DMS53 (cell line): ENCODE measurements around the gene PDE6A.
A peak's percentile ranks its signal among the peaks of the same experiment; 100 is the strongest.
"Not testable (repeated sequence)": the region's sequence is repeated elsewhere in the genome, so short reads cannot be mapped to it uniquely, and the experiment has no call there.

Experiments
- DNase-seq: peaks from one replicate; lab custom pipeline; 2025; lab: John Stamatoyannopoulos, UW

PDE6A gene

GRCh38 chr5:149860801-149861322 lies 83.7 kb downstream of the PDE6A start:
- DNase-seq, result no peak

GRCh38 chr5:149859746-149860145 lies 84.8 kb downstream of the PDE6A start:
- DNase-seq, result no peak

GRCh38 chr5:149858481-149858880 lies 86.1 kb downstream of the PDE6A start:
- not testable (repeated sequence) for DNase-seq

- peak; percentile 44 for DNase-seq
Observed at GRCh38 chr5:149857499-149857898, 87.1 kb downstream of the PDE6A start.

GRCh38 chr5:149855366-149855765 lies 89.2 kb downstream of the PDE6A start:
- DNase-seq, result no peak

GRCh38 chr5:149854866-149855265 lies 89.7 kb downstream of the PDE6A start:
- DNase-seq, result no peak

- no peak for DNase-seq
Observed at GRCh38 chr5:149853701-149854100, 90.9 kb downstream of the PDE6A start.

- no peak for DNase-seq
Observed at GRCh38 chr5:149853331-149853648, 91.3 kb downstream of the PDE6A start.

- DNase-seq, result peak; percentile 86
Observed at GRCh38 chr5:149852641-149853330, 91.8 kb downstream of the PDE6A start.

GRCh38 chr5:149851211-149851610 lies 93.4 kb downstream of the PDE6A start:
- no peak for DNase-seq

- DNase-seq, result no peak
Observed at GRCh38 chr5:149849966-149850910, 94.4 kb downstream of the PDE6A start.

- no peak for DNase-seq
Observed at GRCh38 chr5:149849280-149849965, 95.2 kb downstream of the PDE6A start.

GRCh38 chr5:149847611-149848010 lies 97.0 kb downstream of the PDE6A start:
- no peak for DNase-seq

GRCh38 chr5:149846021-149846420 lies 98.6 kb downstream of the PDE6A start:
- no peak for DNase-seq

- no peak for DNase-seq
Observed at GRCh38 chr5:149845601-149846000, 99.0 kb downstream of the PDE6A start.

- no peak for DNase-seq
Observed at GRCh38 chr5:149841851-149842793, 102.5 kb downstream of the PDE6A start.

- no peak for DNase-seq
Observed at GRCh38 chr5:149840226-149840825, 104.3 kb downstream of the PDE6A start.

- DNase-seq, result no peak
Observed at GRCh38 chr5:149839761-149840160, 104.8 kb downstream of the PDE6A start.

GRCh38 chr5:149838881-149839739 lies 105.5 kb downstream of the PDE6A start:
- peak; percentile 55 for DNase-seq
